C4-2B (cell line): ENCODE results near the gene MRGPRF.
A peak's percentile ranks its signal among the peaks of the same experiment; 100 is the strongest.

Experiments used
- H3K27ac ChIP-seq: fragments of 450-650 bp; 2 replicates; pipeline ENCODE4 v1.5.1; 2017
- ZFX ChIP-seq: fragments of 450-650 bp; IDR thresholded peaks from 2 replicates; pipeline ENCODE4 v1.6.1; 2017
- TF ChIP-seq, protein P1 (sequence below): fragments of 450-650 bp; conservative IDR thresholded peaks from 2 replicates; pipeline ENCODE4 v1.5.1; 2017; ENCODE audit warnings: mild to moderate bottlenecking

MRGPRF gene

DNA sequence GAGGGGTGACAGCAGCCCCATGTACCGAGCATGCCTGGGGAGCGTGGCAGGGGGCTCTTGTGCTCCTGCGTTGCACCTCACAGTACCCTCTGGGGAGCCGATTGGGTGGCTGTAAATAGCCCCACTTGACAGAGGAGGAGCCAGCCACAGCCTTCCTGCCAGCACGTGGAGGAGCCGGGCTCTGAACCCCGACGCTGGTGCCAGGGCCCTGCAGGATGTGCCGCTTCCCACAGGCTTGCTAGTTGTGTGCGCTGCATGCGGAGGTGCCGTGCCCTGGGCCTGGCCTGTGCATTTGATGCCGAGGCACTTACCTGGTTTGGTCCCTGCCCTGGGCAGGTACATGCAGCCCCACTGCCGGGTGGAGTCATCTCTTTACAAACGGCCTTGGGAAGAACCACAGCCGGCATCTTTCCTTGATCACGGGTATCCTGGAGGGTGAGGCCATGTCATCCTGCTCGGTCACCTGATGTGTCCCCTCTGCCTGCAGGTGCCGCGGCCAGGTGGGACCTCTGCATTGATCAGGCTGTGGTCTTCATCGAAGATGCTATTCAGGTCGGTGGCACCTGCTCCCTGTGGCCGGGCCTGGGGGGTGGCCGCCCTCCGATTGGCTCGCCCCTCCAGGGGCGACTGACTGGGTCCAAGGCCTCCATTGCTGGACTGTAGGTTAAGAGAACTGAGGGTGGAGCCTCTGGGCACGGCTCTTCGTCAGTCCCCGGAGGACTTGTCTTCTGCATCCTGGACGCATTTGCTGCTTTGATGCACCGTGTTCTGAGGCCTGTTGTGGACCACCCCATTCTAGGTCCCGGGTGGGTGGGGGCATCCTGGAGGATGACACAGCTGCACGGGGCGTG is 40.7 kb upstream of the MRGPRF start:
- H3K27ac ChIP-seq: no peak overlapping the region
- TF ChIP-seq, protein P1, sequence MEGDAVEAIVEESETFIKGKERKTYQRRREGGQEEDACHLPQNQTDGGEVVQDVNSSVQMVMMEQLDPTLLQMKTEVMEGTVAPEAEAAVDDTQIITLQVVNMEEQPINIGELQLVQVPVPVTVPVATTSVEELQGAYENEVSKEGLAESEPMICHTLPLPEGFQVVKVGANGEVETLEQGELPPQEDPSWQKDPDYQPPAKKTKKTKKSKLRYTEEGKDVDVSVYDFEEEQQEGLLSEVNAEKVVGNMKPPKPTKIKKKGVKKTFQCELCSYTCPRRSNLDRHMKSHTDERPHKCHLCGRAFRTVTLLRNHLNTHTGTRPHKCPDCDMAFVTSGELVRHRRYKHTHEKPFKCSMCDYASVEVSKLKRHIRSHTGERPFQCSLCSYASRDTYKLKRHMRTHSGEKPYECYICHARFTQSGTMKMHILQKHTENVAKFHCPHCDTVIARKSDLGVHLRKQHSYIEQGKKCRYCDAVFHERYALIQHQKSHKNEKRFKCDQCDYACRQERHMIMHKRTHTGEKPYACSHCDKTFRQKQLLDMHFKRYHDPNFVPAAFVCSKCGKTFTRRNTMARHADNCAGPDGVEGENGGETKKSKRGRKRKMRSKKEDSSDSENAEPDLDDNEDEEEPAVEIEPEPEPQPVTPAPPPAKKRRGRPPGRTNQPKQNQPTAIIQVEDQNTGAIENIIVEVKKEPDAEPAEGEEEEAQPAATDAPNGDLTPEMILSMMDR: no peak
- TF ChIP-seq ZFX: no peak

DNA sequence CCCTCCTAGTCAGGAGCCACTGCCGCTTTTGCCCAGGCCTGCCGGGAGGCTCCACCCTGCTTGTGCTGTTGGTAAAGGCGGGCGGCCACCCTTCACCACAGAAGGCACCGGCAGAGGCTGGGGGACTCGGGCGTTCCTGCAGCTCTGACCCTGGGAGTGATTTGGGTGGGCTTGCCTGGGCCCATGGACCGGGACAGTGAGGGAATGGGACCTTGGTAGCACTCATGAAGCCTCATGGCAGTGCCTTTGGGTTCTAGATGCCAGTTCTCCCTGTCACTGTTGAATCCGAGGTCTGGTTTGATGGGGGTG is 40.1 kb upstream of the MRGPRF start:
- no peak for TF ChIP-seq ZFX
- TF ChIP-seq, protein P1: no peak
- no peak overlapping the region for H3K27ac ChIP-seq

DNA sequence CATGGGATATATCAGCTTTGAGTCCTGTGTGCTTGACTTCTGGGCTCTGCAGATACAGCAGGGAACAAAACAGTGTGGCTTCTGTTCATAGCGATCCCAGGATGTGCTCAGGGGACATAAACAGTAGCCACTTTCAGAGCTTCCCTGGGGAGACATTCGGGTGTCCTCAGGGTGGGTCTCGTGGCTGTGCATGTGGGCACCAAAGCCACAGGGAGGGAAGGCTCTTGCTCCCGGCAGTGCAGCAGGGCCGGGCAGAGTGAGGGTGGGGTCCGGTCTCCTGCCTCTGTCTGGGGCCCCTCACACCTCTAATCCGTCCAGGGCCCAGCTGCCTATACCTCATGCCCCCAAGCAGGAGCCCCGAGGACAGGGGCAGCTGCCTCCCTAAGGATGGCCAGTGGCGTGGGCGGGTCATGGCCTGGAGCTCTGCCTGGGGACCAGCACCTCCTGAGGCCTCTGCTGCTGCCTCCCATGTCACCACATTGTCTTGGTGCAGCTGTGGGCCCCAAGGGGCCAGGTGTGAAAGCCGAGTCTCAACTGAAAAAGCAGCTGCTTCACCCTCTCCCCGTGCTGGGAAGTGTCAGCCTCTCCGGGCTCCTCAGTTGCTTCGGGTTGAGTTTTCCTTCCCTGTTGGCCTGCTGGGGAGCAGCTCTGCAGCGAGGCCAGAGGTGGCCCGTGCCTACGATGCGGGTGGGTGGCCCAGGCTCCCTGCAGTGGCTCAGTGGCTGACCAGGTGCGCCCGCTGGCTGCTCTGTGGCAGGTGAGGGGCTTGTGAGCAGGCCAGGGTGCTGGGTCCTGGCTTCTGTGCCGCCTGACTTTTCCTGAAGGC is 39.5 kb upstream of the MRGPRF start:
- TF ChIP-seq, protein P1: no peak
- no peak for TF ChIP-seq ZFX

DNA sequence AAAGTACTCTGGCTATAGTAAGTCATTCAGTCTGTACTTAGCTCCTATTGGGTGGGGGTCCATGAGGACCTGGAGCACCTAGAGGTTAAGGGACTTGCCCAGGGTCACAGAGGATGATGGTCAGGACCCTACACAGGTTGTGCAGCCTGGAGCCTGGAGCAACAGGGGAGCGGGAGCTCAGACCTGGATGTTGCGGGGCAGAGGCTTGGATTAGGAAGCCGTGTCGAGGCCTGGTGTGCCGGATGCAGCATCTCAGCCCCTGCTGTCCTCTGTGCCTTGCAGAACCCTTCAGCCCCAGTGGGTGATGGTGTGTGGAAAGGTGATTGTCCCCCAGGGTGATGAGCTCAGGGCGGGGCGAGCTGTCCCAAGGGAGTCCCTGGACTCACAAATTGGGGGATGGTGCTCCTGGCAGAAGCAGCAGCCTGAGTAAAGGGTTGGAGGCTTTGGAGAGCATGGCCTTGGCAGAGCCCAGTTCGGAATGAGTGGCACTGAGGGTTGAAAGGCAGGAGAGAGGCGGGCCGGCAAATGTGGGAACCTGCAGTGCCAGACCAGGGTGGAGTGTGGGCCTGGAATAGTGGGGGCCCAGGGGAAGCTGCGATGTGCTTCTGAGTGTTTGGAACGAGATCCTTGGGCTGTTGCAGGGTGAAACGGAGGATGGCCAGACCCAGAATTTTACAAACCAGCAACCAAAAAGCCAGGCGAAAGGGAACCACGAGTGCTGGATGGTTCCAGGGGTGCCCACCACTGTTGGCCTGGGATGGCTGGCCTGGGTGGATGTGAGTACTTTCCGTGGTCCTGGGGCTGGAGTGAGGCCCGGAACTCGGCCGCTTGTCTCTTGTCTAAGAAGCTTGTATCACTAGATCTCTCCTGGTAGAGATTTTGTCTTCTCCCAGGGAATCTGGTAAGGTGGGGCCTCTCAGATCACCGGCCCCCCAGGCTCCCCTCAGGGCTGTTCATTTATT is 38.6 kb upstream of the MRGPRF start:
- no peak for TF ChIP-seq ZFX
- TF ChIP-seq, protein P1: no peak
- H3K27ac ChIP-seq: no peak overlapping the region

More for the DNA sequence above, 39.5 kb upstream of the MRGPRF start:
- no peak overlapping the region for H3K27ac ChIP-seq

DNA sequence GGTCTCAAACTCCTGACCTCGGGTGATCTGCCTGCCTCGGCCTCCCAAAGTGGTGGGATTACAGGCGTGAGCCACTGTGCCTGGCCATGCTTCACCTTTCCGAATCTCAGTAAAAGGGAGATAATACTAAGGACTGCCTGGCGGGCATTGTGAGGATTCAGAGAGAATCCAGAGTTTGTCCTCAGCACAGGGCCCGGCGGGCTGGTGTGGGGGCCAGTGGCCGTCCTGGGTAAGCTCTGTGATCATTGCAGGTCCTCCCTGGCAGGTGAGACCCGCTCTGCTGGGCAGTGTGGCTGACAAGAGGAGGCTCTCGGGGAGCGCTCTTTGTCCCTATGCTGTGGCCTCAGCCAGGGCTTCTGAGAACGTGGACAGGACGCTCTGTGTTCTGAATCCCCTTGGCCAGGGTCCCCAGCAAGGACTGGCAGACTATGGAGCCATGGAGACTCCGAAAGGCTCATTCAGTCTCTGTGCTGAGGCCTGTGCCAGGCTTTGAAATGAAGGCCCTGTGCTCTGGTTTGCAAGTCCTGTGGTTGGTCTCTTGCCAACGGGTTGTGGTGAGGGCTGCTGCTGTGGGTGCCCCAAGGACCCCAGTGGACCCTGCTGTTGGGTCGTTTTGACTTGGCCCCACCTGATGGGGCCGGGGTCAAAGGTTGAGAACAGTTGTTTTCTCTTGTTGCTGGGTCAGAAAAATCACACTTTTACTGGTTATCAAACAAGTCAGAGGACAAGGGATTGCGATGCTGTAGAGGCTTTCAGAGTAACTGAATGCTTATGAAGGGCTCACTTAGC is 37.7 kb upstream of the MRGPRF start:
- no peak overlapping the region for H3K27ac ChIP-seq

DNA sequence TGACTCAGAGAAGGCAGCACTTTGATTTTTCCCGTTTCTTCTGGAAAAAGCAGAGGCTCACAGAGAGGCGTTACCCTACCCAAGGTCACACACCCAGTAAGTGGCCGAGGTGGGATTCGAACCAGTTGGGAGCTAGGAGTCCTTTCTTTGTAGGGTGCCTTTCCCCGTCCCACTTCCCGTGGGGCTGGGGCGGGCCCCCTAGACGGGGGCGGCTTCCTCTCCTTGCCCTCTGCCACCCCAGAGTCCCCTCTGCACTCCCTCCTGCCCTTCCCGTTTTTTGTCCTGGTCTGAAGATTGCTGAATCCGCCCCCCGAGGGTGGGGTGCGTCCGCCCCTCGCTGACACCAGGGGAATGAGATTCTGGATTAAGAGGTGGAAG is 36.4 kb upstream of the MRGPRF start:
- no peak for TF ChIP-seq ZFX
- TF ChIP-seq, protein P1: no peak
- H3K27ac ChIP-seq: peak overlapping the region; percentile 93

More for the DNA sequence above, 37.7 kb upstream of the MRGPRF start:
- no peak for TF ChIP-seq ZFX
